ENCODE results near the gene TRPV6.

Gene TRPV6

DNA sequence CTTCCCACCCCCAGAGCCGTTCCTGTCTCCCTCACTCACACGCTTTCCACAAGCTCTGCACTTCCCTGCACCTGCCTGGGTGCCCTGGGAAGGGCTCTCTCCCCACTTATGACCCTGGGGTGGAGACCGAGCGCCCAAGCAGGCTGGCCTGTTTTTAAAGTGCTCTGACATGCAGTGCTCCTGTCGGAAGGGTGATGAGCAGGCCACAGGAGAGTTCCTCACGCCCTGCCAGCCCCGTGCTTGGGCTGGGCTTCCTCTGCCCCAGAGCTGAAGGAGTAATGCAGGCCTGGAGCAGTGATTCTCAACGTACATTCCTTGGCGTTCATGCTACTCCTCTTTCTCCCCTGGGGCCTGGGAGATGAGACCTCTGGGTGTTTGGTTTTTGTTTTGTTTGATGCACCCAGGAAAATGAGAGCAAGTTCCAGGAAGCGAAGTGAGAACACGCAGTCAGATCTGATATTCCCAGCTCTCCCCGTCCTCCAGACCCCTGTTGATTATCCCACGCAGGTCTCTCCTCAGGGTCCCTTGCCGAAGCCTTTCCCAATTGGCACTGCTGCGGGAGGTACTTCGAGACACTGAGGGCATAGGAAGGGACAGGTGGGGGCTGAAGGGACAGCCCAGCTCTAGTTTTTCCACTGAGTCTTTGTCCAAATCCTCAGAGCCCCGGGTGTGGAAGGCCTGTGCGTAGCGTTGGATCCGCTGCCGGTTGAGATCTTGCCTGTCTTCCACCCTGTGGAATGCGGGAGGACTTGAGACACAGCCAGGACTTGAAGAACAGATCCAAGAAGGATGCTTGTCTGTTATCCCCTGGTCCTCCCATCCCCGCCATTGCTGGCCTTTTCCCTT lies 14.1 kb downstream of the TRPV6 start:
- FAIRE-seq (no peak), DNase-seq (ENCODE audit: insufficient read length) (no peak)
- TF ChIP-seq POLR2A (IDR thresholded peaks at IDR 0.05; ENCODE audit: low read depth, low read length) (no peak), POLR2AphosphoS5 (IDR thresholded peaks at IDR 0.05; ENCODE audit: low read depth, low read length) (no peak), TAF1 (IDR thresholded peaks at IDR 0.05; ENCODE audit: borderline replicate concordance, low read depth, low read length) (no peak)

DNA sequence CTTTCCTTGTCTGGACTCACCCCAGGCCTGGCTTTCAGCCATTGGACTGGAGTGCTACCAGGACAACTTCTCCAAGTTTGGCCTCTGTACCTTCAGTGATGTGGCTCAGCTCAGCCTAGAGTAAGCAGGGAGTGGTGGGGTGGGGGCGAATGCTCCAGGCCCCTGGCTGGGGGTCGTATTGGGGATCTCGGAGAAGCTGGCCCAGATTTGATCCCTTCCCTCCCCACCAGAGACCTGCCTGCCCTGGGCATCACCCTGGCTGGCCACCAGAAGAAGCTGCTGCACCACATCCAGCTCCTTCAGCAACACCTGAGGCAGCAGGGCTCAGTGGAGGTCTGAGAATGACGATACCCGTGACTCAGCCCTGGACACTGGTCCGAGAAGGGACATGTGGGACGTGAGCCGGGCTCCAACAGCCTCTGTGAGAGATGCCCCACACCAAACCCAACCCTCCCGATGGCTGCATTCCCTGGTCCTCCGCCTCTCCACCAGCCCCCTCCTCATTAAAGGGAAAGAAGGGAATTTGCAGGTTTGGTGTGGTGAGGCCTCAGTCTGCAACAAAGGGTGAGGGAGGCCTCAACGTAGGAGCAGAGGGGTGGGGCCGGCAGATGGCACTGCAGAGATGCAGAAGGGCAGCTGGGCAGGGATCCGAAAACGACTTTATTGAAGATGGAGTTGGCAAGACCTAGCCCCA lies 14.8 kb downstream of the TRPV6 start:
- FAIRE-seq, result no peak

DNA sequence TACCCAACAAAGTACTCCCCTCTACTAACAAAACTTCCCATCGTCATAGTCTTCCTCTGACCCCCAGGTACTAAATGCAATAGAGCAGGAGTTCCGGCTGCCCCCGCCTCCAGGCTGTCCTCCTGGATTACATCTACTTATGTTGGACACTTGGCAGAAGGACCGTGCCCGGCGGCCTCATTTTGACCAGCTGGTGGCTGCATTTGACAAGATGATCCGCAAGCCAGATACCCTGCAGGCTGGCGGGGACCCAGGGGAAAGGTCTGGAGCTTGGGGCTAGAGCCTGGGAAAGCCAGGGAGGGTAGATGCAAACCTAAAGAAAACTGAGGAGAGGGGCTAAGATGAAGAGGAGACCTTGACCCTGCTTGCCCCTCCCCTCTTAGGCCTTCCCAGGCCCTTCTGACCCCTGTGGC lies 15.4 kb downstream of the TRPV6 start:
- no peak for FAIRE-seq
- TF ChIP-seq POLR2A (IDR thresholded peaks at IDR 0.05; ENCODE audit: low read depth, low read length), result no peak
- TF ChIP-seq TAF1 (IDR thresholded peaks at IDR 0.05; ENCODE audit: borderline replicate concordance, low read depth, low read length), result no peak
- no peak for TF ChIP-seq POLR2AphosphoS5 (IDR thresholded peaks at IDR 0.05; ENCODE audit: low read depth, low read length)

More for the DNA sequence above, 14.8 kb downstream of the TRPV6 start:
- DNase-seq (ENCODE audit: insufficient read length), result no peak
- TF ChIP-seq POLR2AphosphoS5 (IDR thresholded peaks at IDR 0.05; ENCODE audit: low read depth, low read length), result no peak
- no peak for TF ChIP-seq TAF1 (IDR thresholded peaks at IDR 0.05; ENCODE audit: borderline replicate concordance, low read depth, low read length)
- TF ChIP-seq POLR2A (IDR thresholded peaks at IDR 0.05; ENCODE audit: low read depth, low read length), result no peak

DNA sequence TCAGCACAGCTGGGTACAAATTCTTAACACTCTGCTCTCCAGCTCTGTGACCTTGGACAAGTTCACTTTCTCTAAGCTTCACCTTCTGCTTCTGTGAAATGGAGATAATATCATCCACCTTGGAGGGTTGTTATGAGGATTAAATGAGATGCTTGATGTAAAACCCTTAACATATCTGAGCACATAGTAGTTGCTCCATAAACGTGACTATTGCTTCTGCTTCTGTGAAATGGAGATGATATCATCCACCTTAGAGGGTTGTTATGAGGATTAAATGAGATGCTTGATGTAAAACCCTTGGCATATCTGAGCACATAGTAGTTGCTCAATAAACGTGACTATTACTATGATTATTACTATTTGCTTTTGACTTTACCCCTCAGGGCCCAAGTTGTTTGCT lies 16.1 kb downstream of the TRPV6 start:
- no peak for TF ChIP-seq POLR2AphosphoS5 (IDR thresholded peaks at IDR 0.05; ENCODE audit: low read depth, low read length)
- TF ChIP-seq POLR2A (IDR thresholded peaks at IDR 0.05; ENCODE audit: low read depth, low read length), result no peak
- TF ChIP-seq TAF1 (IDR thresholded peaks at IDR 0.05; ENCODE audit: borderline replicate concordance, low read depth, low read length), result no peak
- no peak for FAIRE-seq
- DNase-seq (ENCODE audit: insufficient read length), result no peak

More for the DNA sequence above, 15.4 kb downstream of the TRPV6 start:
- no peak for DNase-seq (ENCODE audit: insufficient read length)

DNA sequence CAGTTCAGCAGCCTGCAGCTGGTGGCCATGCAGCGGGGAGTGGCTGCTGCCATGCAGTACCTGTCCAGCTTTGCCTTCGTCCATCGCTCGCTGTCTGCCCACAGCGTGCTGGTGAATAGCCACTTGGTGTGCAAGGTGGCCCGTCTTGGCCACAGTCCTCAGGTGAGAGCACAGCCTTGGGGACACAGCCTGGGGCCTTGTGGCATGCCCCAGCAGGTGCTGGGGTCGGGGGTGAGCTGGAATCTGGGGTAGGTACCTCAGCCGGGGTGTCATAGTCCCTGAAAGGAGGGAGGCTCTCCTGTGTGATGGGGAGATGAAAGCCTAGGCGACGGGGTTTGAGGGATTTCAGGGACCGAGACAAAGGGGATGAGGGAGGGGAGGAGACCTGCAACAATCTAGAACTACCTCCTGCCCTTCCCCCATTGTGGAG lies 16.5 kb downstream of the TRPV6 start:
- DNase-seq (ENCODE audit: insufficient read length), result no peak
- no peak for FAIRE-seq
- no peak for TF ChIP-seq POLR2A (IDR thresholded peaks at IDR 0.05; ENCODE audit: low read depth, low read length)
- no peak for TF ChIP-seq TAF1 (IDR thresholded peaks at IDR 0.05; ENCODE audit: borderline replicate concordance, low read depth, low read length)
- TF ChIP-seq POLR2AphosphoS5 (IDR thresholded peaks at IDR 0.05; ENCODE audit: low read depth, low read length), result no peak

DNA sequence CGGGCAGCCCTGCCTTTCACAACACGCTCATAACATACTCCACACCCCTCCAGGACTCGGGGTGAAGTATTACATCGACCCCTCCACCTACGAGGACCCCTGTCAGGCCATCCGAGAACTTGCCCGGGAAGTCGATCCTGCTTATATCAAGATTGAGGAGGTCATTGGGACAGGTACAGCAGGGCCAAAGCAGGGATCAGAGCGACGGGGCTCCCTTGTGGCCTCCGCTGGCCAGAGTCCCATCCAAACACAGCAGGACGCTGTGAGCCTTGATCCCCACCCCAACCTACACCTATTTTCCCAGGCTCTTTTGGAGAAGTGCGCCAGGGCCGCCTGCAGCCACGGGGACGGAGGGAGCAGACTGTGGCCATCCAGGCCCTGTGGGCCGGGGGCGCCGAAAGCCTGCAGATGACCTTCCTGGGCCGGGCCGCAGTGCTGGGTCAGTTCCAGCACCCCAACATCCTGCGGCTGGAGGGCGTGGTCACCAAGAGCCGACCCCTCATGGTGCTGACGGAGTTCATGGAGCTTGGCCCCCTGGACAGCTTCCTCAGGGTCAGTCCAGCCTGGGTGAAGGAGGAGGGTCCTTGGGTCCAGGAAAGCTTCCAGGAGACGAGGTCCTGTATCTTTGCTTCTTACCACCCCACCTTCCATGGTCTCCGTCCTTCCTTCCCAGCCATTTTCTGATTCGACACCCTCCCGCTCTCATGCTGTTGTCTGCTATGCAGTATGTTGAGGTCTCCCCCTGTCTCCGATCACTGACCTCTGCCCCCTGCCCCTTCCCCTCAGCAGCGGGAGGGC lies 17.2 kb downstream of the TRPV6 start:
- FAIRE-seq, result no peak
- no peak for TF ChIP-seq POLR2A (IDR thresholded peaks at IDR 0.05; ENCODE audit: low read depth, low read length)
- TF ChIP-seq POLR2AphosphoS5 (IDR thresholded peaks at IDR 0.05; ENCODE audit: low read depth, low read length), result no peak
- TF ChIP-seq TAF1 (IDR thresholded peaks at IDR 0.05; ENCODE audit: borderline replicate concordance, low read depth, low read length), result no peak

DNA sequence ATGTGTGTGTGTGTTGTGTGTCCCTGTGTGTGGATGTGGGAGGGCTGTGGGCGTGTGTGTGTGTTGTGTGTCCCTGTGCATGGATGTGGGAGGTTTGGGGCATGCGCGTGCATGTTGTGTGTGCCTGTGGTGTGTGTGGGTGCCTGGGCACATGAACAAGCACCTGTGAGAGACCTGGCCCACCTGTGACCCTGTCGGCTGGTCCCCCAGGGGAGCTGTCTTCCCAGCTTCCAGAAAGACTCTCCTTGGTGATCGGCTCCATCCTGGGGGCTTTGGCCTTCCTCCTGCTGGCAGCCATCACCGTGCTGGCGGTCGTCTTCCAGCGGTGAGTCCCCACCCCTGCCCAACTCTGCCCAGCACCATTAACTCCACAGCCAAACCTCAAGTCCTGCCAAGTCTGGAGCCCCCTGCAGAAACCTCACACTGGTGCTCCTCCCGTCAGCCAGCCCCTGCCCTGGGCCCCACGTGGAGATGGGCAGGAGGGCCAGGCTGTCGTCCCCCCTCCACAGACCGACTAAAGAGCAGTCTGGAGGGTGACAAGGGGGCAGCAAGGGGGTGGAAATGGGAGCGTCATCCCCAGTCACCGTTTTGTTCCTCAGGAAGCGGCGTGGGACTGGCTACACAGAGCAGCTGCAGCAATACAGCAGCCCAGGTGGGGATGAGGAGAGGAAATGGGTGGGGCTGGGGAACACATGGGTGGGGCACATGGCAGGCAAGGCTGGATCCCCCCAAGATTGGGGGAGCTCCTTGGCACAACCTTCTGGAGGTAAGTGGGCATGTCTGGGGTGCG lies 18.0 kb downstream of the TRPV6 start:
- no peak for FAIRE-seq
- TF ChIP-seq TAF1 (IDR thresholded peaks at IDR 0.05; ENCODE audit: borderline replicate concordance, low read depth, low read length), result no peak
- no peak for TF ChIP-seq POLR2A (IDR thresholded peaks at IDR 0.05; ENCODE audit: low read depth, low read length)
- no peak for TF ChIP-seq POLR2AphosphoS5 (IDR thresholded peaks at IDR 0.05; ENCODE audit: low read depth, low read length)
- DNase-seq (ENCODE audit: insufficient read length), result no peak

More for the DNA sequence above, 17.2 kb downstream of the TRPV6 start:
- DNase-seq (ENCODE audit: insufficient read length), result no peak

DNA sequence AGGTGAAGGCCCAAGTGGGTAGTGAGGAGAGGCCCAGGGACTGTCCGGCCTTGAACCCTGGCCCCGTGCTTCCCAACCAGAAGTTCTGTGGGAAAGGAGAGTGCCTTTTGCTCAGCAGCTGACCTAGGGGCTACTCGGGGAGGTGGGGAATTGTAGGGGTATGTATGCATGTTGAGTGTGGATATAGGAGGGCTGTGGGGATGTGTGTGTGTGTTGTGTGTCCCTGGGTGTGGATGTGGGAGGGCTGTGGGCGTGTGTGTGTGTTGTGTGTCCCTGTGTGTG lies 18.5 kb downstream of the TRPV6 start:
- no peak for FAIRE-seq
- no peak for DNase-seq (ENCODE audit: insufficient read length)
- TF ChIP-seq POLR2A (IDR thresholded peaks at IDR 0.05; ENCODE audit: low read depth, low read length), result no peak
- TF ChIP-seq TAF1 (IDR thresholded peaks at IDR 0.05; ENCODE audit: borderline replicate concordance, low read depth, low read length), result no peak
- TF ChIP-seq POLR2AphosphoS5 (IDR thresholded peaks at IDR 0.05; ENCODE audit: low read depth, low read length), result no peak

DNA sequence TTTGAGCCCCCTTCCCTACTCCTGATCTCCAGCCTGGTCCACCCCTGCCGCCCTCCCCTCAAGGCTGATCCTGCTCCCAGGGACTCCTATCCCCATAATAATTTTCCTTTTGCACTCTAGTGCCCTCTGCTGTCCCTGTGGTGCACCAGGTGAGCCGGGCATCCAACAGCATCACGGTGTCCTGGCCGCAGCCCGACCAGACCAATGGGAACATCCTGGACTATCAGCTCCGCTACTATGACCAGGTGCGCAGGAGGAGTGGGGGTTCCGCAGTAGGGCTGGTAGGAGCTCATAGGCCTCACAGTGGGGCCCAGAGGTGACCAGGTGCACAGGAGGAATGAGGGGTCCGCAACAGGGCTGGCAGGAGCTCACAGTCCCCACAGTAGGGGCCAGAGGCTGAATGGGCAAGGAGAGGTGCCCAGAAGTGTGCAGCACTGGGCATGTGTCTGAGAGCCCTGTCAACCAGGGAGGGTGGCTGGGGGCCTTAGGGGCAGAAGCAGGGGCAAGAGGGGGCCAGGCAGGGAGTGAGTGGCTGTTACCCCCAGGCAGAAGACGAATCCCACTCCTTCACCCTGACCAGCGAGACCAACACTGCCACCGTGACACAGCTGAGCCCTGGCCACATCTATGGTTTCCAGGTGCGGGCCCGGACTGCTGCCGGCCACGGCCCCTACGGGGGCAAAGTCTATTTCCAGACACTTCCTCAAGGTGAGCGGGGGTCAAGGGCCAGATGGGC lies 19.0 kb downstream of the TRPV6 start:
- DNase-seq (ENCODE audit: insufficient read length) (no peak), FAIRE-seq (no peak)
- no peak for TF ChIP-seq POLR2A (IDR thresholded peaks at IDR 0.05; ENCODE audit: low read depth, low read length)
- TF ChIP-seq POLR2AphosphoS5 (IDR thresholded peaks at IDR 0.05; ENCODE audit: low read depth, low read length), result no peak
- no peak for TF ChIP-seq TAF1 (IDR thresholded peaks at IDR 0.05; ENCODE audit: borderline replicate concordance, low read depth, low read length)

DNA sequence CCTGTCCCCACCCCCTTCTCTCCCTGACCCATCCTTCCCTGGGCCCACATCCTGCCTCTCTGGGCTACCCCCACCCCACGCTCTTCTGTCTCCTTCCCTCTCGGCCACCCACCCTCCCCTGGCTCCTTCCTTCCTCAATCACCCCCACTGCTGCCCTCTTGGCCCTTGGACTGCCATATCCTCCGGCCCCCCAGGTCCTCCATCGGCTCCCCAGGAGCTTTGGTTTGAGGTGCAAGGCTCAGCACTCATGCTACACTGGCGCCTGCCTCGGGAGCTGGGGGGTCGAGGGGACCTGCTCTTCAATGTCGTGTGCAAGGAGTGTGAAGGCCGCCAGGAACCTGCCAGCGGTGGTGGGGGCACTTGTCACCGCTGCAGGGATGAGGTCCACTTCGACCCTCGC lies 19.8 kb downstream of the TRPV6 start:
- DNase-seq (ENCODE audit: insufficient read length), result no peak
- FAIRE-seq, result no peak
- no peak for TF ChIP-seq TAF1 (IDR thresholded peaks at IDR 0.05; ENCODE audit: borderline replicate concordance, low read depth, low read length)
- TF ChIP-seq POLR2A (IDR thresholded peaks at IDR 0.05; ENCODE audit: low read depth, low read length), result no peak
- TF ChIP-seq POLR2AphosphoS5 (IDR thresholded peaks at IDR 0.05; ENCODE audit: low read depth, low read length), result no peak

Data from GM12892 (cell line).